Endothelial cell (in vitro differentiated cells): Measurements from ENCODE around the gene BCKDHB. TPM values are rescaled to one million over a fixed set of nuclear protein-coding genes. Genes with fewer than 3 reads are reported as not detected.
"Not testable (repeated sequence)": the region's sequence is repeated elsewhere in the genome, so short reads cannot be mapped to it uniquely, and the experiment has no call there.

Source experiments
- DNase-seq: peaks from one replicate; pipeline ENCODE4 v3.0.0; 2021; ENCODE audit warnings: low spot score
- H3K27ac Mint-ChIP-seq: one replicate; pipeline ENCODE4 v1.8.0; 2021; ENCODE audit warnings: mixed read lengths, inconsistent platforms; ENCODE audit not compliant: unreplicated experiment
- H3K27me3 Mint-ChIP-seq: one replicate; pipeline ENCODE4 v1.8.0; 2021; ENCODE audit warnings: mild to moderate bottlenecking, moderate library complexity, mixed read lengths, inconsistent platforms; ENCODE audit not compliant: unreplicated experiment
- H3K36me3 Mint-ChIP-seq: one replicate; pipeline ENCODE4 v1.8.0; 2021; ENCODE audit warnings: mild to moderate bottlenecking, low read depth, mixed read lengths, inconsistent platforms; ENCODE audit not compliant: unreplicated experiment
- H3K4me1 Mint-ChIP-seq: one replicate; pipeline ENCODE4 v1.8.0; 2021; ENCODE audit warnings: mild to moderate bottlenecking, mixed read lengths, inconsistent platforms; ENCODE audit not compliant: unreplicated experiment
- H3K4me3 Mint-ChIP-seq: one replicate; pipeline ENCODE4 v1.8.0; 2021; ENCODE audit warnings: mild to moderate bottlenecking, mixed read lengths, inconsistent platforms; ENCODE audit not compliant: unreplicated experiment
- H3K9me3 Mint-ChIP-seq: one replicate; pipeline ENCODE4 v1.8.0; 2021; ENCODE audit warnings: mixed read lengths, inconsistent platforms; ENCODE audit not compliant: unreplicated experiment
- CTCF ChIP-seq: fragments of 200-600 bp; sonication (generic); IDR thresholded peaks from one replicate; pipeline ENCODE4 v1.5.0; 2021; ENCODE audit warnings: antibody characterized with exemption; ENCODE audit not compliant: unreplicated experiment
- total RNA-seq: library from RNA; stranded (reverse); fragmentation: NEBNext Ultra II Directional; extraction: Animal tissue kit (Norgen Biotek cat#: 25700); gene quantifications from one replicate; pipeline ENCODE4 v1.2.1, GENCODE V29; 2021; ENCODE audit not compliant: unreplicated experiment

BCKDHB gene
- total RNA-seq, 1 donor from 2014 or later, result 15.3 TPM

- Mint-ChIP-seq H3K4me1 (peaks cover 10% of the 10 kb centered on the region), H3K4me3 (no peak overlapping the region), H3K36me3 (no peaks in the 10 kb centered on the region), H3K9me3 (no peaks in the 10 kb centered on the region), H3K27me3 (no peaks in the 10 kb centered on the region), H3K27ac (no peak overlapping the region)
- DNase-seq, result no peak
- TF ChIP-seq CTCF, result no peak
Measured at GRCh38 chr6:80209430-80209829, 103.0 kb downstream of the BCKDHB start.

- no peak for TF ChIP-seq CTCF
- no peak for DNase-seq
- Mint-ChIP-seq H3K9me3 (no peaks in the 10 kb centered on the region), H3K4me1 (peaks cover 10% of the 10 kb centered on the region), H3K4me3 (no peak overlapping the region), H3K27me3 (no peaks in the 10 kb centered on the region), H3K27ac (no peak overlapping the region), H3K36me3 (no peaks in the 10 kb centered on the region)
Measured at GRCh38 chr6:80210618-80211017, 104.1 kb downstream of the BCKDHB start.

- no peaks in the 10 kb centered on the region for H3K36me3 Mint-ChIP-seq
- no peaks in the 10 kb centered on the region for H3K9me3 Mint-ChIP-seq
- no peak for DNase-seq
- no peak for TF ChIP-seq CTCF
- no peak overlapping the region for H3K27ac Mint-ChIP-seq
- H3K4me1 Mint-ChIP-seq, result peaks cover 10% of the 10 kb centered on the region
- H3K27me3 Mint-ChIP-seq, result no peaks in the 10 kb centered on the region
- H3K4me3 Mint-ChIP-seq, result no peak overlapping the region
Measured at GRCh38 chr6:80211286-80211685, 104.8 kb downstream of the BCKDHB start.

- H3K4me3 Mint-ChIP-seq, DNase-seq, H3K36me3 Mint-ChIP-seq, H3K27ac Mint-ChIP-seq, H3K9me3 Mint-ChIP-seq, H3K27me3 Mint-ChIP-seq: not testable (repeated sequence)
- H3K4me1 Mint-ChIP-seq, result peaks cover 10% of the 10 kb centered on the region
Measured at GRCh38 chr6:80211890-80212289, 105.4 kb downstream of the BCKDHB start.

- TF ChIP-seq CTCF, result peak; percentile 27
- Mint-ChIP-seq H3K9me3 (no peaks in the 10 kb centered on the region), H3K27me3 (no peaks in the 10 kb centered on the region), H3K4me1 (peaks cover 10% of the 10 kb centered on the region), H3K36me3 (no peaks in the 10 kb centered on the region), H3K4me3 (no peak overlapping the region), H3K27ac (no peak overlapping the region)
- DNase-seq, result peak; percentile 12
Measured at GRCh38 chr6:80214436-80215022, 108.1 kb downstream of the BCKDHB start.

- no peaks in the 10 kb centered on the region for H3K36me3 Mint-ChIP-seq
- peaks cover 10% of the 10 kb centered on the region for H3K4me1 Mint-ChIP-seq
- TF ChIP-seq CTCF, result no peak
- no peak overlapping the region for H3K27ac Mint-ChIP-seq
- no peak for DNase-seq
- H3K27me3 Mint-ChIP-seq, result no peaks in the 10 kb centered on the region
- no peaks in the 10 kb centered on the region for H3K9me3 Mint-ChIP-seq
- no peak overlapping the region for H3K4me3 Mint-ChIP-seq
Measured at GRCh38 chr6:80215063-80215462, 108.6 kb downstream of the BCKDHB start.
